ENCODE measurements around the gene MBLAC1.

MBLAC1 gene

DNA sequence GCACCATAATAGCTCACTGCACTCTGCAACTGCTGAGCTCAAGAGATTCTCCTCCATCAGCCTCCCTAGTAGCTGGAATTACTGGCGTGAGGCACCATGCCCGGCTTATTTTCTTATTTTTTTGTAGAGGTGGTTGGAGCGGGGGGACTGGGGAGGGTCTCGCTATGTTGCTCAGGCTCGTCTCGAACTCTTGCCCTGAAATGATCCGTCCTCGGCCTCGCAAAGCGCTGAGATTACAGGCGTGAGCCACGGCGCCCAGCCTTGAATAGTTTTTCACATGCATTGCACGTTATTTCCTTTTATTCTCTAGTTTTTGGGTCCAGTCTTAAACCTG lies 21.4 kb downstream of the MBLAC1 start:
- H3K36me3 Mint-ChIP-seq (ENCODE audit: low read depth): peaks cover 15% of the 10 kb centered on the region
- no peaks in the 10 kb centered on the region for H3K9me3 Mint-ChIP-seq
- peak overlapping the region; percentile 90 for H3K27ac Mint-ChIP-seq
- peak overlapping the region; percentile 96 for H3K4me3 Mint-ChIP-seq
- peaks cover 28% of the 10 kb centered on the region for H3K4me1 Mint-ChIP-seq (ENCODE audit: low read depth)
- H3K27me3 Mint-ChIP-seq (ENCODE audit: low read depth): no peaks in the 10 kb centered on the region

DNA sequence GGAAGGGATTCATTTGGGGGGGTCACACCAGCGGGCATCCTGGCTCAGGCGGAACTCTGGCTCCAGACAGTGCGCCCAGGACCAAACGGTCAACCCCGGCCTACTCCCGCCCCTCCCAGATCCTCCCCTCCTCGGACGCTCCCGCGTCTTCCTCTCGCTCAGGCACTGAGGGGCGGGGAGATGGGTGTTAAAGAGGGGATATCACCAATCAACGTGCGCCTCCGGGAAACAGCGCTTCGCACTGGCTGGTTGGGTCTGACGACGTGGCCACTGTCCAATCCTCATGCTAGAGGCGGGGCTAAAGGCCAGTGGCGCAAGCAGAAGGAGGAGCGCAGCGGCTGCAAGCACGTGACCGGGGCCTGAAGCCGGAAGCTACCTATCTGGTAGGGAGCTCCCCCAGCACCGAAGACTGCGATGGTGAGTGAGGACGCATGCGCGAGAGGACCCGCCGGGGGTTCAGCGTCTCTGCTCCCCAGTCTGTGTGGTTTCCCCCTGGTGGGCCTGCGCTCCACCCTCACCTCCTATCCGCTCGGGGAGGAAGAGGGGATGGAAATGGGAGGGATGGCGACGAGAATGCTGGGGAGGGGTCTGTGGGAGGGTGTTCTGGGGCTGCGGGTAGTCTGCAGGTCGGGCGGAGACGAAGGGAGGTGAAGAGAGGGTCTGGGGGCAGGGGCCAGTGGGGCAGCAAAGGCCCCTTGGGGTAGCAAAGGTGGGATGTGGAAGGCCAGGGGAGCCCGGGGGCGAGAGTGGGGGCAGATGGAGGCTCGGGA lies 22.0 kb downstream of the MBLAC1 start, which contains the start of gene LAMTOR4:
TSS of gene LAMTOR4 (plus strand) at position 360 of the 770 bp plus-strand sequence. CDS start at position 415, 55 bp downstream.
- peaks cover 28% of the 10 kb centered on the region for H3K4me1 Mint-ChIP-seq (ENCODE audit: low read depth)

DNA sequence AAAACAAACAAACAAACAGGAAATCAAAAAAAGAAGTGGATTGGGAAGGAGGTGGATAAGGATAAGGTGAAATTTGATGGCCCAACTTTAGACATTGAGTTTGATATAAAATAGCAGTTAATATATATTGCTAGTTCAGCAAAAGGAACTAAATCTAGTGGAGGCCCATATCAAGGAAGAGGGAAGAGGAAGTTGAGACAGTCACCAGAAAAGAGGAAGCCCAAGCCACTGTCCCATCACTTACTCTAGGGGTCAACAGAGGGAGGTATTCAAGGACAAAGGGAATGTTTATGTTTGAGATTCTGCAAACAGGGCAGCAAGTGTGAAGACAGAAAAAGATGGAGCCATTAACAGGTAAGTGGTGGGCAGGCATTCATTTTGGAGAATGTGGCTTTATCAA lies 25.6 kb downstream of the MBLAC1 start:
- Mint-ChIP-seq H3K9me3 (no peaks in the 10 kb centered on the region), H3K4me3 (no peak overlapping the region), H3K36me3 (ENCODE audit: low read depth) (peaks cover 34% of the 10 kb centered on the region), H3K27me3 (ENCODE audit: low read depth) (no peaks in the 10 kb centered on the region), H3K27ac (peak overlapping the region; percentile 23), H3K4me1 (ENCODE audit: low read depth) (peaks cover 38% of the 10 kb centered on the region)

More for the DNA sequence above, 22.0 kb downstream of the MBLAC1 start, which contains the start of gene LAMTOR4:
- peak within 1 kb of the TSS; percentile 90 for H3K27ac Mint-ChIP-seq
- peaks cover 18% of the 10 kb centered on the region for H3K36me3 Mint-ChIP-seq (ENCODE audit: low read depth)
- no peaks in the 10 kb centered on the region for H3K27me3 Mint-ChIP-seq (ENCODE audit: low read depth)
- no peaks in the 10 kb centered on the region for H3K9me3 Mint-ChIP-seq
- H3K4me3 Mint-ChIP-seq: peak within 1 kb of the TSS; percentile 96

DNA sequence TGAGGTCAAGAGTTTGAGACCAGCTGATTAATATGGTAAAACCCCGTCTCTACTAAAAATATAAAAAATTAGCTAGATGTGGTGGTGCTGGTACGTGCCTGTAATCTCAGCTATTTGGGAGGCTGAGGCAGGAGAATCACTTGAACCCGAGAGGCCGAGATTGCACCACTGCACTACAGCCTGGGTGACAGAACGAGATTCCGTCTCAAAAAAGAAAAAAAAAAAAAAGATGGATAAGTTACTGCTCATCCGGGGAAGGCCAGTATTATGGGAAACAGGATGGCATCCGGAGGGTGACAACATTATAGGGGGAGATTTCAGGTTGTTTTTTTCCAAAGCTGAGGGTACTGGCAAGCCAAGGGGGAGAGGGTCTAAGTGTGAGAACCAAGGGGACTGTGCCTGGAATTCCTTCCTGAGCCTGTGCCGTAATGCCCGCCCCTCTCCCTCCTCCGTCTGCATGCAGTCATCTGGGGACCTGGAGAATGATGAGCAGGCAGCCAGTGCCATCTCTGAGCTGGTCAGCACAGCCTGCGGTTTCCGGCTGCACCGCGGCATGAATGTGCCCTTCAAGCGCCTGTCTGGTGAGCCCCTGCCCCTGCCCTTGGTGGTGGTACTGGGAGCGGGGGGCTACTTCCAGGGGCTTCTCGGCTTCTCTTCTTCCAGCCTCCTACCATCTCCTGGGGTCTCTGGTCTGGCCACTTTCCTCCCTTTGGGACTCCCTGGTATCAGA lies 26.3 kb downstream of the MBLAC1 start:
- H3K27me3 Mint-ChIP-seq (ENCODE audit: low read depth): no peaks in the 10 kb centered on the region
- H3K4me3 Mint-ChIP-seq: no peak overlapping the region
- H3K36me3 Mint-ChIP-seq (ENCODE audit: low read depth): peaks cover 36% of the 10 kb centered on the region
- no peaks in the 10 kb centered on the region for H3K9me3 Mint-ChIP-seq
- peak overlapping the region; percentile 46 for H3K27ac Mint-ChIP-seq
- H3K4me1 Mint-ChIP-seq (ENCODE audit: low read depth): peaks cover 41% of the 10 kb centered on the region

DNA sequence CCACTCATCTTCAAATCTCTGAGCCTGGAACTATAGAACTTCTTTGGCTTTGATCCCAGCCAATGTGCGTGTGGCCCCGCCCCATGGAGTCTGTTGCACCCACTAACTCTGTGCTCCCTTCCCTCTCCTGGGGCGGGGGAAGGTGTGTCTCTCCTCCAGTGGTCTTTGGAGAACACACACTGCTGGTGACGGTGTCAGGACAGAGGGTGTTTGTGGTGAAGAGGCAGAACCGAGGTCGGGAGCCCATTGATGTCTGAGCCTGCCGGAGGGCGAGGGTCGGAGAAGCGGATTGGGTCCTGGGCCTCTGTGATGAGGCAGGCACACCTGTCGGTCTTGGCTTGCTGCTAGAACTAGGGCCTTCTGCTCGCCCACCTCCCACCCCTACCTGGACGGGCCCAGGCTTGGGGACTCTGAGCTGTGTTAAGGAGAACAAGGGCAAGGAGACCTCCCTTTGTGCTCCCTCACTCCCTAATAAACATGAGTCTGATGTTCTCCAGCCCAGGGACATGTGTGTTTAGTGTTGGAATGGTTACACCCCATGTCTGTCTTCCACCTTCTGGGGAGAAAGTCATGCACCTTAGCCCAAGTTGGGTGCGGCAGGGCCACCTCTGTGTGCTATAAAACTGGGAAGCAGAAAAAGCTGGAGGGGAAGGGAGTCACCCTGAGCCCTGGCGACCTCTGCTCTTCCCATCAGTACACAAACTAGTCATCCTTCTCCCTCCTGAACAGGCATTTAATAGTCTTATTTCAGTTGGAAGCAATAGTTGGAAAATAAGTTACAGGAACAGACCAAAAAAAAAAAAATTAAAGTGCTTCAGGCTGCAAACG lies 27.2 kb downstream of the MBLAC1 start:
- H3K27me3 Mint-ChIP-seq (ENCODE audit: low read depth): no peaks in the 10 kb centered on the region
- H3K4me1 Mint-ChIP-seq (ENCODE audit: low read depth): peaks cover 36% of the 10 kb centered on the region
- H3K9me3 Mint-ChIP-seq: no peaks in the 10 kb centered on the region
- H3K4me3 Mint-ChIP-seq: no peak overlapping the region
- H3K36me3 Mint-ChIP-seq (ENCODE audit: low read depth): peaks cover 36% of the 10 kb centered on the region
- H3K27ac Mint-ChIP-seq: no peak overlapping the region

DNA sequence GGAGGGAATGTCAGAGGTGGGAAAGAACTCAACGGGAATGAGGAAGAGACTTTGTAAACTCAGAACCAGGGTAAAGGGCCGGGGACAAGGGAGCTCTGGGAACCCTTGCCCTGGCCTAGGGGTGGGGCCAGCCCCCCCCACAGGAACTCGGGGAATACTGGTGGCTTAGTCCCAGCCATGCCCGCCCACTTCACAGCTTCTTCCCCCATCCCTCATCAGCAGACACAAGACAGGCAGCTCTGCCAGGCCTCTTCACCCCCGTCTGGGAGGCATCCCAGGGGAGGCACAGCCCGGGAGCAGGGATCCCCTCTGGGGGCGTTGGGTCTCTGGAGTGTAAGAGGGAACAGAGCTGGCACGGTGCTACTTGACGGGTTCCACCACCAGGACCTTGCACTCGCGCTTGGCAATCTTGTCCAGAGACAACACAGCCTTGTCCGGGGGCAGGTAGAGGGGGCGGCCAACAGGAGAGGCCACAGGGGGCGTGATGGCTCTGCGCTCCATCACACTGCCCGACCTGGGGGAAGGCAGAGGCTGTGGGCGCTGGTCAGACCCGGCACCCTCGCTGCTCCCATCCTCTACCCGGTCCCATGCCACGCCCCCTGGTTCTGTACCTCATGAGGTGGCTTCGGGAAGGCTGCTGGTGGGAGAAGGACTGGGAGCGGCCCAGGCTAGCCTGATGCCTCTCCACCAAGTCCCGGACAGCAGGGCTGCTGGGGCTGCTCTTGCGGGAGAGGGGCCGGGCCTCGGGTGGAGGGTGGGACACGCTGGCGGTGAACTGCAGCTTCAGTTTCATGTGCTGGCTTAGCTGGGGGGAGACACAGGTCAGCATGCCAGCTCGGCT lies 28.1 kb downstream of the MBLAC1 start:
- H3K27me3 Mint-ChIP-seq (ENCODE audit: low read depth): no peaks in the 10 kb centered on the region
- H3K4me1 Mint-ChIP-seq (ENCODE audit: low read depth): peaks cover 39% of the 10 kb centered on the region
- no peak overlapping the region for H3K4me3 Mint-ChIP-seq
- no peak overlapping the region for H3K27ac Mint-ChIP-seq
- H3K36me3 Mint-ChIP-seq (ENCODE audit: low read depth): peaks cover 36% of the 10 kb centered on the region
- no peaks in the 10 kb centered on the region for H3K9me3 Mint-ChIP-seq

DNA sequence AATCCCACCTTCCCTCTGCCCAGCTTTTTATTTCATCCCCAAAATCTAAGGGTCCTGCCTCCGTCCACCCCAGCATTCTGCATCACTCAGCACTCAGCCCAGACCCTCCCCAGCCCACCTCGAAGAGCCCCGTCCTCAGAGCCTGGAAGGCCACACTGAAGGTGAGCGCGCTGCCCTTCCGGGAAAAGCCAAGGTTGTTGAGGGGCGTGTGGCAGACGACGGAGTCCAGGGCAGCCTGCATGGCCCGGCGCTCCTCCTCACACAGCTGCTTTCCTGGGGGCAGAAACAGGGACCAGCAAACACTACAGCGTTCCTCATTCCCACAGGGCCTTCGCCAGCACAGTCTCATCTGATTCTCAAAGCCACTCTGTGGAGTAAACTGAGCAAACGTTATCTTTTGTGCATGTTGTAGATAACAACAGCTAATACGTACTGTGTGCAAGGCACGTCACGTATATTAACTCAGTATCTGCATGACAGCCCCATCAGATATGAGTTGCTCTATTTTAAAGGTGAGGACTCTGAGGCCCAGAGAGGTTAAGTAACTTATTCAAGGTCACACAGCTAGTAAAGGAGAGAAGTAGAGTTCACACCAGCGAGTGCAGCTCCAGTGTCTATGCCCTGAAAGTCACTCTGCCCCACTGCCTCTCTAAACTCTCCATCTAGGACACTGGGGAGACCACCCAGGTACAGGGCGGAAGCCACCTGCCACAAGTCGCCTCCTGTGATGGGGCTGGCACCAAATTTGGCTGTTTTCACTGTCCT lies 29.0 kb downstream of the MBLAC1 start:
- H3K4me3 Mint-ChIP-seq: no peak overlapping the region
- peaks cover 32% of the 10 kb centered on the region for H3K4me1 Mint-ChIP-seq (ENCODE audit: low read depth)
- no peaks in the 10 kb centered on the region for H3K27me3 Mint-ChIP-seq (ENCODE audit: low read depth)
- H3K27ac Mint-ChIP-seq: no peak overlapping the region
- no peaks in the 10 kb centered on the region for H3K9me3 Mint-ChIP-seq
- peaks cover 31% of the 10 kb centered on the region for H3K36me3 Mint-ChIP-seq (ENCODE audit: low read depth)

DNA sequence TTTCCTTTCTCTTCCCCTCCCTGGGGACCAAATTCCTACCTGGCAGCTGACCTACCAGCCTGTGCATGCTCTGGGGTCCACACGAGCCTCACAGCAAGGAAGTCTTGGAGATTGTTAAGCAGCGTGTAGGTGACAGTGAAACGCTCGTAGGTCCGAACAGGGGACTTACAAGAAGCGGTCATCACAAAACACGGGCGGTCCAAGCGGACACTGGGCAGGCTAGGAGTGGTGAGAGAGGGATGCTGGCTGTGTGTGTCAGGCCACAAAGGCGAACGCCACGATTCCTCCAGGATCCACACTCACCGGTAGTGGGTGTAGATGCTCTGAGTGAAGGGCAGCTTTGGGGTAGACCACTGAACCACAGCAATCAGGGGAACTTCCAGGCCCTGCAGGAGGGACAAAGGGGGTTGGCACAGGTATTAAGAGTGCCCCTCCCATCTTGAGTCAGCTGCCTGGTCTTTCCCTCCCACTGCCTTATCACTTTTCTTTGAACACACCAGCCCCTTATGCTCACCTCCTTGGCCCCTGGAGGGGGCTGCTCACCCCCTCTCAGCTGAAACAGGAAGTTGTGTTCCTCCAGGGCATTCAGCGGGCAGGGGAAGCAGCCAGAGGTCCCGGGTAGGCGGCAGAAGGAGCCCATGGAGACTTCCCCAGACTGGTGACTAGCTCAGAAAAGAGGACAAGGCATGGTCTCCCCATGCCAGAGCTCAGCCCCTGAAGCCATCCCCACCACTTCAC lies 29.7 kb downstream of the MBLAC1 start:
- peak overlapping the region; percentile 62 for H3K27ac Mint-ChIP-seq
- peaks cover 31% of the 10 kb centered on the region for H3K4me1 Mint-ChIP-seq (ENCODE audit: low read depth)
- peaks cover 30% of the 10 kb centered on the region for H3K36me3 Mint-ChIP-seq (ENCODE audit: low read depth)
- no peaks in the 10 kb centered on the region for H3K9me3 Mint-ChIP-seq
- H3K27me3 Mint-ChIP-seq (ENCODE audit: low read depth): no peaks in the 10 kb centered on the region
- peak overlapping the region; percentile 80 for H3K4me3 Mint-ChIP-seq

DNA sequence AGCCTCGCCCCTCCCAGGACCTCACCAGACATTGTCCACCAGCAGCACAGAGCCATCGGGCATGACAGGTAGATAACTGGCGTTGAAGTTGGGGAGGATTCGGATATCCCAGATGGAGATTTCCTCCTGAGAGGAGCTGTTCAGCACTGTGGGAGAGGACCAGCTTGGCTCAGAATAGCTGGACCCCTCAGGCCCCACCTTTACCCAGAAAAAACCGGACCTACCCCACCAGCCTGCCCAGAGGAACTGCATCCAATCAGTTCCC lies 30.2 kb downstream of the MBLAC1 start:
- H3K9me3 Mint-ChIP-seq: no peaks in the 10 kb centered on the region
- peak overlapping the region; percentile 62 for H3K27ac Mint-ChIP-seq
- H3K36me3 Mint-ChIP-seq (ENCODE audit: low read depth): peaks cover 29% of the 10 kb centered on the region
- H3K4me1 Mint-ChIP-seq (ENCODE audit: low read depth): peaks cover 30% of the 10 kb centered on the region
- H3K4me3 Mint-ChIP-seq: peak overlapping the region; percentile 80
- H3K27me3 Mint-ChIP-seq (ENCODE audit: low read depth): no peaks in the 10 kb centered on the region

DNA sequence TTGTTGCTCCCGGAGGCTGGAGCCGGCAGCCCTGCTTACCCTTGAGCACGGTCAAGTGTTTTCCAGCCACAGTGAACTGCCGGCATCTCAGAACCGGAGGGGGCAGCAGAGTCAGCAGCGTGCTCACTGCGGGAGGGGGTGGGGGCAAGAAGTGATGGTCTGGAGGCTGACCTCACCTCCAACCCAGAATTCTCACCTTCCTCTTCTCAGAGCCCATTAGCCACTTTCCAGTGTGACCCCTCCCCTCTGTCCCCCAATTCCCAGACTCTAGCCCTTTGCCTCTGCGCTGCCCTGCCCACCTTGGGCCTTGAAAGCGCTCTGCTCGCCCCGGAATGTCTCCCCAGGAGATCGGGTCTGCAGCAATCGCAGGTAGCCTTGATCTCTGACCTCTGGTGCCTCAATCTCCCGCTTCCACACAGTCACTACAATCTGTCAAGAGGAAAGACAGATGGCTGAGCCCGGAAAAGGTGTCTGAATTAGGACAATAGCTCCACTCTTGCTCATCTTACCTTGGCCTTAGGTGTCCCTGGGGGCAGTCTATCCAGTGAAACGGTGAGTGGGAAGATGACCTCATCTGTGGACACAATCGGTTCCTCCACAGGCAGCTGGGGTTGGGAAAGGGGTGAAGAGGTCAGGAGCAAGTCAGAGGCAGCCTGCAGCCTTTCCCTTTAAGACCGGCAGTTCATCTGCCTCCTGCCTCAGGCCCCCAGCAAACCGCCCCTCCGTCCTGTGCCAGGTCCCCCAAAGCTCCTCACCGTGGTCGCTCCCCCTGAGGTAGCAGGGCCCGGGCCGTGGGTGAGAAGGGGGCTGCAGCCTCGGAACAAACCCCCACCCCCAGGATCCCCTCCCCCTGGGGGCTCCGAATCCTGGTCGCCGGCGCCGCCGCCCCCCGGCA lies 30.8 kb downstream of the MBLAC1 start:
- Mint-ChIP-seq H3K4me1 (ENCODE audit: low read depth) (peaks cover 25% of the 10 kb centered on the region), H3K36me3 (ENCODE audit: low read depth) (peaks cover 24% of the 10 kb centered on the region), H3K27me3 (ENCODE audit: low read depth) (no peaks in the 10 kb centered on the region)

DNA sequence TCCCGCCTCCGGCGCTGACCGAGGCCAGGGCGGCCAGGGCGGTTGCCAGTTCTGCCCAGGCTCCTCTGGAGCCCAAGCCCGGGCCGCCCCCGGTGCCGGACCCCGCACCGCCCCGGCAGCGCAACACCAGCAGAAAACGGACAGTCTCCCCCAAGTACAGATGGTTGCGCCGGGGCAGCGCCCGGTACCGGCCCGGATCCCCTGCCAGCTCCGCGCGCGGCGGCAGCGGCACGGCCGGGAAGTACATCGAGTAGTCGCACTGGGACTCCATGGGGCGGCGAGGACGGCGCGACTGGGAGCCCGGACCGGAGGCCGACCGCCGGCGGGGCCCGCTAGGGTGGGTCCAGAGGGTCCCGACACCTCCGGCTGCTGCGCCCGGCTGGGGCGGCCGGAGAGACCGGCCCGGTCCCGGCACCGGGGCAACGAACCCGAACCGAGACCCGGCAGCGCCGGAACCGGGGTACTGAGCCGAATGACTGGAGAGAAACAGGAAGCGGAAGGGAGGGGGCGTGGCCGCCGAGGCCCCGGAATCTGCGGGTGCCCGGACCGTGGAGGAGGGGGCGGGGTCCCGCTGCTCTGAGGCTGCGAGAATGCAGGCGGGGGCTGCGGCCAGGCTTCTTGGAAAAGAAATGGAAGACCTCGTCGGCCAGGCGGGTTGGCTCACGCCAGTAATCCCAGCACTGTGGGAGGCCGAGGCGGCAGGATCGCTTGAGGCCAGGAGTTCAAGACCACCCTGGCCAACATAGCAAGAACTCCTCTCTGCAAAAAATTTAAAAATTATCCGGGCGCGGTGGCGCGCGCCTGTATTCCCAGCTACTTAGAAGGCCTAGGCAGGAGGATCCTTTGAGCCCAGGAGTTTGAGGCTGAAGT lies 31.7 kb downstream of the MBLAC1 start, which contains the start of gene TRAPPC14:
TSS of gene TRAPPC14 (minus strand) at position 495 of the 870 bp plus-strand sequence. CDS start at position 271, 224 bp downstream.
- Mint-ChIP-seq H3K9me3 (no peaks in the 10 kb centered on the region), H3K27ac (peak within 1 kb of the TSS; percentile 77), H3K36me3 (ENCODE audit: low read depth) (peaks cover 21% of the 10 kb centered on the region), H3K4me3 (peak within 1 kb of the TSS; percentile 80), H3K4me1 (ENCODE audit: low read depth) (peaks cover 33% of the 10 kb centered on the region), H3K27me3 (ENCODE audit: low read depth) (no peaks in the 10 kb centered on the region)

More for the DNA sequence above, 30.8 kb downstream of the MBLAC1 start:
- peak overlapping the region; percentile 76 for H3K27ac Mint-ChIP-seq
- H3K9me3 Mint-ChIP-seq: no peaks in the 10 kb centered on the region
- H3K4me3 Mint-ChIP-seq: peak overlapping the region; percentile 80
